HepG2 (cell line): ENCODE data around the gene LUM. TPM values are rescaled to one million over a fixed set of nuclear protein-coding genes. Genes with fewer than 3 reads are reported as not detected.

Experiments used
- ATAC-seq: fragments of 200-7000 bp; cut with Tn5 transposase; 3 replicates; pipeline ENCODE4 v1.9.1; 2020; ENCODE audit warnings: mild to moderate bottlenecking, moderate library complexity
- BruUV-seq: library from RNA; stranded (reverse); fragments of 400-500 nt; replicated peaks from 2 replicates; lab custom pipeline; 2021; lab: Mats Ljungman, UMichigan
- CTCF ChIA-PET: fragments of 300-600 bp; formaldehyde crosslinking; extraction: SDS; loops from one replicate; lab custom pipeline; 2021; ENCODE audit warnings: low total read pairs, inconsistent platforms, low intra/inter-chr PET ratio; lab: Yijun Ruan, JAX
- POLR2A ChIA-PET: fragments of 350-600 bp; sonication (Branson Sonifier 250); formaldehyde crosslinking; loops from one replicate; lab custom pipeline; 2020; ENCODE audit warnings: antibody characterized with exemption, inconsistent platforms; lab: Yijun Ruan, JAX
- DNase-seq: peaks from one replicate; pipeline ENCODE4 v3.0.0-alpha.2; 2015; ENCODE audit warnings: low spot score
- FAIRE-seq: peaks from 3 replicates; lab custom pipeline; 2011; peaks lifted over from hg19 to GRCh38; lab: Jason Lieb, UNC
- H2AFZ ChIP-seq: one replicate; pipeline ENCODE4 v1.6.1; 2011; ENCODE audit warnings: low read length, inconsistent platforms
- H3K27ac ChIP-seq: fragments of 300-600 bp; 3 replicates; pipeline ENCODE4 v1.8.0; 2011; ENCODE audit warnings: mixed run types, mild to moderate bottlenecking, mixed read lengths, low read length, inconsistent platforms; ENCODE audit not compliant: insufficient read depth; ENCODE audit errors: extremely low read length
- H3K27me3 ChIP-seq, 2 experiments: fragments of 200-600 bp in 1 of 2; 2 replicates in 1 of 2; 3 replicates in 1 of 2; pipeline versions ENCODE4 v1.6.0 to v1.8.0; 2011; ENCODE audit warnings: low read length in 2 of 2, mild to moderate bottlenecking in 2 of 2, moderate library complexity in 2 of 2, inconsistent platforms in 1 of 2; ENCODE audit not compliant: insufficient read depth in 2 of 2, control insufficient read depth in 1 of 2
- H3K36me3 ChIP-seq, 2 experiments: fragments of 200-600 bp in 1 of 2; replicated peaks in 1 of 2; 2 replicates in 1 of 2; 3 replicates in 1 of 2; pipeline versions ENCODE4 v1.5.1 to v1.8.0; 2011; ENCODE audit warnings: low read length in 2 of 2, inconsistent platforms in 1 of 2; ENCODE audit not compliant: insufficient read depth in 2 of 2, control insufficient read depth in 1 of 2
- H3K4me1 ChIP-seq: 2 replicates; pipeline ENCODE4 v1.5.1; 2012; ENCODE audit warnings: low read length, inconsistent platforms; ENCODE audit not compliant: insufficient read depth
- H3K4me2 ChIP-seq: 2 replicates; pipeline ENCODE4 v1.6.0; 2011; ENCODE audit warnings: low read depth, low read length, inconsistent platforms
- H3K4me3 ChIP-seq, 3 experiments: fragments of 200-600 bp in 1 of 3; sonication (generic), shearing (Covaris generic) in 1 of 3; replicated peaks in 1 of 3; 2 replicates each; pipeline ENCODE4 v1.5.1; 2011 to 2016; ENCODE audit warnings: low read length in 3 of 3, inconsistent platforms in 2 of 3, low read depth in 2 of 3, mild to moderate bottlenecking in 2 of 3, control low read depth in 1 of 3, mixed read lengths in 1 of 3; ENCODE audit not compliant: insufficient read depth in 1 of 3
- H3K79me2 ChIP-seq: one replicate; pipeline ENCODE4 v1.6.1; 2011; ENCODE audit warnings: low read length, inconsistent platforms; ENCODE audit not compliant: insufficient read depth
- H3K9ac ChIP-seq: 2 replicates; pipeline ENCODE4 v1.6.0; 2011; ENCODE audit warnings: mild to moderate bottlenecking, low read depth, low read length, inconsistent platforms; ENCODE audit not compliant: insufficient read depth
- H3K9me3 ChIP-seq: 2 replicates; pipeline ENCODE4 v1.5.1; 2012; ENCODE audit warnings: mild to moderate bottlenecking, low read length
- H4K20me1 ChIP-seq: 2 replicates; pipeline ENCODE4 v1.6.0; 2011; ENCODE audit warnings: inconsistent platforms, mild to moderate bottlenecking, low read length, moderate library complexity; ENCODE audit not compliant: insufficient read depth
- ARID3A ChIP-seq: IDR thresholded peaks from 2 replicates; pipeline ENCODE4 v1.6.1; 2012; ENCODE audit warnings: low read depth, low read length, improper control_type of control experiment
- ETV6 ChIP-seq: sonication (generic); formaldehyde crosslinking; conservative IDR thresholded peaks from 2 replicates; pipeline ENCODE4 v1.4.0; 2020; ENCODE audit warnings: missing genetic modification reagents
- HMG20A ChIP-seq: IDR thresholded peaks from 2 replicates; pipeline ENCODE4 v1.6.1; 2016; ENCODE audit warnings: borderline replicate concordance
- HMGA1 ChIP-seq: sonication (generic); formaldehyde crosslinking; conservative IDR thresholded peaks from 2 replicates; pipeline ENCODE4 v1.4.0; 2020; ENCODE audit warnings: missing genetic modification reagents
- MLX ChIP-seq: IDR thresholded peaks from 2 replicates; pipeline ENCODE4 v1.6.1; 2016
- NBN ChIP-seq: fragments of 450-650 bp; conservative IDR thresholded peaks from 2 replicates; pipeline ENCODE4 v1.6.1; 2017
- SAP130 ChIP-seq: IDR thresholded peaks from 2 replicates; pipeline ENCODE4 v1.6.1; 2016; ENCODE audit warnings: low read depth
- TBX2 ChIP-seq: sonication (generic); formaldehyde crosslinking; IDR thresholded peaks from 2 replicates; pipeline ENCODE4 v1.5.0; 2020; ENCODE audit warnings: missing genetic modification reagents, mild to moderate bottlenecking, borderline replicate concordance
- ZFP41 ChIP-seq: sonication (generic); formaldehyde crosslinking; IDR thresholded peaks from 2 replicates; pipeline ENCODE4 v1.4.0; 2020; ENCODE audit warnings: mild to moderate bottlenecking, missing genetic modification reagents, borderline replicate concordance
- ZNF18 ChIP-seq: sonication (generic); formaldehyde crosslinking; IDR thresholded peaks from 2 replicates; pipeline ENCODE4 v1.8.0; 2022; ENCODE audit warnings: mild to moderate bottlenecking, missing genetic modification reagents; ENCODE audit not compliant: insufficient replicate concordance
- WGBS: methylation state at CpG from one replicate; pipeline ENCODE4 v1.1.6; 2017; ENCODE audit warnings: low lambda C conversion rate; 5-methylcytosine and 5-hydroxymethylcytosine counted together
- in situ Hi-C: cut with HindIII; loops from 2 replicates; pipeline ENCODE4 v1.10.0; 2017; ENCODE audit warnings: low pct_unique_long_range_greater_than_20kb; ENCODE audit not compliant: extremely low pct_ligation_motif_present
- intact Hi-C: fragments of 100-400 bp; cut with micrococcal nuclease; formaldehyde crosslinking; loops from one replicate; pipeline ENCODE4 v1.10.0; 2022; ENCODE audit not compliant: unreplicated experiment
- polyA plus RNA-seq, 8 experiments: library from polyadenylated mRNA; depleted of rRNA in 3 of 8; stranded (reverse) in 7 of 8; unstranded in 1 of 8; fragments of >200 nt; fragmentation: Illumina TruSeq in 4 of 8; extraction: Trizol in 4 of 8; gene quantifications; 2 replicates each; pipeline versions ENCODE4 v1.2.1 to v1.2.3, GENCODE V29; 2011 to 2016; ENCODE audit warnings: low read depth in 4 of 8, missing spikeins in 1 of 8, mixed read lengths in 1 of 8; ENCODE audit not compliant: insufficient read depth in 1 of 8
- total RNA-seq, 5 experiments: library from RNA; depleted of rRNA; stranded (reverse); fragments of >200 nt; fragmentation: Illumina TruSeq; extraction: Trizol; gene quantifications; 2 replicates each; pipeline ENCODE4 v1.2.3, GENCODE V29; 2016; ENCODE audit warnings: low read depth in 1 of 5

The LUM gene
- total and polyA plus RNA-seq, 2 of the 13 experiments (the other 11 are each of a cell fraction or from before 2014, with no cell fraction given) = not detected

GRCh38 chr12:91104812-91105466, 6.4 kb downstream of the LUM start (continued):
- TF ChIP-seq SAP130 (CRISPR knock-in tag) = no peak

- ATAC-seq (no peak), FAIRE-seq (no peak), DNase-seq (no peak)
- TF ChIP-seq ETV6 (no peak), ARID3A (no peak)
- in situ Hi-C loops (loop anchor here (10.0 kb wide), 1 partner anchor 119 kb away; no protein-coding TSS in a partner anchor), intact Hi-C loops (no loop called here)
- ChIA-PET POLR2A (no interaction called here), CTCF (no interaction called here)
- Histone ChIP-seq H3K4me2 (no peak overlapping the region), H2AFZ (no peak overlapping the region), H3K27me3 (no peaks in the 10 kb centered on the region), H3K4me1 (no peaks in the 10 kb centered on the region), H3K27ac (no peak overlapping the region), H3K36me3 (no peaks in the 10 kb centered on the region), H3K9me3 (no peaks in the 10 kb centered on the region), H3K79me2 (no peaks in the 10 kb centered on the region), H3K4me3 (no peak overlapping the region), H4K20me1 (no peaks in the 10 kb centered on the region), H3K9ac (no peak overlapping the region)
- 3% methylated on average over 1 of the region's 1 CpG for WGBS
- BruUV-seq = no TSS peak
These were observed 7.7 kb downstream of the LUM start for GRCh38 chr12:91103624-91104023.

- no peaks in the 10 kb centered on the region for H3K4me1 ChIP-seq
- no peak overlapping the region for H3K4me2 ChIP-seq
- no TSS peak for BruUV-seq
- no peaks in the 10 kb centered on the region for H3K79me2 ChIP-seq
- H3K27ac ChIP-seq = no peak overlapping the region
- intact Hi-C loops (no loop called here), in situ Hi-C loops (loop anchor here (10.0 kb wide), 1 partner anchor 118 kb away; no protein-coding TSS in a partner anchor)
- H3K9ac ChIP-seq = no peak overlapping the region
- H2AFZ ChIP-seq = no peak overlapping the region
- ChIA-PET POLR2A (no interaction called here), CTCF (no interaction called here)
- H3K4me3 ChIP-seq = no peak overlapping the region
- H3K27me3 ChIP-seq = no peaks in the 10 kb centered on the region
- no peak for ATAC-seq
- no peaks in the 10 kb centered on the region for H3K36me3 ChIP-seq
- H3K9me3 ChIP-seq = no peaks in the 10 kb centered on the region
- DNase-seq = no peak
- no peaks in the 10 kb centered on the region for H4K20me1 ChIP-seq
- no peak for FAIRE-seq
- no peak for TF ChIP-seq MLX (CRISPR knock-in tag)
- TF ChIP-seq ZNF18 (CRISPR knock-in tag) = no peak
- no peak for TF ChIP-seq HMG20A (CRISPR knock-in tag)
- no peak for TF ChIP-seq HMGA1 (CRISPR knock-in tag)
- TF ChIP-seq TBX2 (CRISPR knock-in tag) = no peak
- TF ChIP-seq ZFP41 (CRISPR knock-in tag) = no peak
- TF ChIP-seq NBN = no peak
These were observed 8.2 kb downstream of the LUM start for GRCh38 chr12:91103101-91103500.
